GM21786 (cell line): ENCODE results near the gene EIF3I.

Source experiments
- ATAC-seq: cut with Tn5 transposase; IDR thresholded peaks from one replicate; pipeline ENCODE4 v1.9.1; 2021; ENCODE audit not compliant: unreplicated experiment

Gene EIF3I

GRCh38 chr1:32263744-32264143, 41.5 kb downstream of the EIF3I start:
- ATAC-seq: peak; percentile 55

DNA sequence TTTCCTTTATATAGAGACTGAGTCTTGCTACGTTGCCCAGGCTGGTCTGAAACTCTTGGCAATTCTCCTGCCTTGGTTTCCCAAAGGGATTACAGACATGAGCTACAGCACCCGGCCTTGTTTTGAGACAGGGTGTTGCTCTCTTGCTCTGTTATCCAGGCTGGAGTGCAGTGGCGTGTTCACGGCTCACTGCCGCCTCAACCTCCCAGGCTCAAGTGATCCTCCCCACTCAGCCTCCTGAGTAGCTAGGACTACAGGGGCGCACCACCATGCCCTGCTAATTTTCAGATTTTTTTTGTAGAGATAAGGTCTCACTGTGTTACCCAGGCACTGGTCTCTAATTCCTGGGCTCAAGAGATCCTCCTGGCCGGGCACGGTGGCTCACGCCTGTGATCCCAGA, 43.6 kb downstream of the EIF3I start:
- no peak for ATAC-seq

DNA sequence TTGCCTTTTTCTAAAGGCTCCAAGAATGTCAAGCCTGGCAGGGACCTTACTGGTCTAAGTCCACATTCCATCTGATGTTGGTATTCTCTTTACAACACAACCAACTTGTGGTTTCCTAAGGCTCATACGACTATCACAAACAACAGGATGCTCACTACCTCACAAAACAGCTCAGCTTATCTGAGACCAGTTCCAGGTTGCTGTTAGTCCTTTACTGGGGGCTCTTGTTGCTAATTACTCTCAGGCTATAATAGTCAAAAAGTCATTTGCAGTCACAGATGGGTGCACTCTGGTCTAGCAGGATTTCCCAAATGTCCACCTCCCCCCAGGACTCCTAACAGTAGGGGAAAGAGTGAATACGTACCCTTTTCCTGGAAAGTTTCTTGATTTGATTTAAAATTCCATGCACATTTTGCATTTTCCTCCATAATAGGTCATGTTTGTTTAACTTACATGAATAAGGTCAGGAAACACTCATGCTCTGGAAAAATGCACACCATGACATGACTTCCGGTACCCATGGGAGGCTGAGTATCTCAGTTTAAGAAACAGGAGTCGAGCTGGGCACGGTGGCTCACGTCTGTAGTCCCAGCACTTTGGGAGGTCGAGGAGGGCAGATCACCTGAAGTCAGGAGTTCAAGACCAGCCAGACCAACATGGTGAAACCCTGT, 44.8 kb downstream of the EIF3I start:
- ATAC-seq: no peak

- no peak for ATAC-seq
Observed at GRCh38 chr1:32269744-32270143, 47.5 kb downstream of the EIF3I start.

DNA sequence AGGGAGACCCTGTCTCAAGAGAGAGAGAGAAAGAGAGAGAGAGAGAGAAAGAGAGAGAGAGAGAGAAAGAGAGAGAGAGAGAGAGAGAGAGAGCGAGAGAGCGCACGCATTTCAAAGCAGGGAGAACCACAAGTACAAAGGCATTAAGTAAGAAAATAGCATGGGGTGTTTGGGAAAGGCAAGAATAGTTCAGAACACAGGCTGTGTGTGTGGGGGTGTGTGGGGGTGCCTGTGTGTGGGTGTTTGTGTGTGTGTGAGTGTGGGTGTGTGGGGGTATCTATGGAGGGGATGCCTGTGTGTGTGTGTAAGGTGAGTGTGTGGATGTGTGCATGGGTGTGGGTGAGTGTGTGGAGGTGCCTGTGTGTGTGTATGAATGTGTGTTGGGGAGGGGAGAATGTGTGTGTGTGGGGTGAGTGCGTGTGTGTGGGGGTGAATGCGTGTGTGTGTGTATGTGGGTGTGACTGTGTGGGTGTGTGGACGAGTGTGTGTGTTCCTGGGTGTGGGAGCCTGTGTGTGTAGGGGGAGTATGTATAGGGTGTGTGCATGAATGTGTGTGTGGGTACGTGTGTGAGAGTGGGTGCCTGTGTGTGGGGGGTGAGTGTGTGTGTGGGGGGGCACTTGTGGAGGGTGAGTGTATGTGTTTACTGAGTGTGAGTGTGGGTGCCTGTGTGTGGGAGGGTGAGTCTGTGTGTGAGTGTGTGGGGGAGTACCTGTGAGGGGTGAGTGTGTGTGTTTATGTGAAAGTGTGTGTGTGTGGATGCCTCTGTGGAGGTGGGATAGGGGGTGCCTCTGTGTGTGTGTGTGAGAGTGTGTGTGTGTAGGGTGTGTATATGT, 50.6 kb downstream of the EIF3I start:
- ATAC-seq: no peak

DNA sequence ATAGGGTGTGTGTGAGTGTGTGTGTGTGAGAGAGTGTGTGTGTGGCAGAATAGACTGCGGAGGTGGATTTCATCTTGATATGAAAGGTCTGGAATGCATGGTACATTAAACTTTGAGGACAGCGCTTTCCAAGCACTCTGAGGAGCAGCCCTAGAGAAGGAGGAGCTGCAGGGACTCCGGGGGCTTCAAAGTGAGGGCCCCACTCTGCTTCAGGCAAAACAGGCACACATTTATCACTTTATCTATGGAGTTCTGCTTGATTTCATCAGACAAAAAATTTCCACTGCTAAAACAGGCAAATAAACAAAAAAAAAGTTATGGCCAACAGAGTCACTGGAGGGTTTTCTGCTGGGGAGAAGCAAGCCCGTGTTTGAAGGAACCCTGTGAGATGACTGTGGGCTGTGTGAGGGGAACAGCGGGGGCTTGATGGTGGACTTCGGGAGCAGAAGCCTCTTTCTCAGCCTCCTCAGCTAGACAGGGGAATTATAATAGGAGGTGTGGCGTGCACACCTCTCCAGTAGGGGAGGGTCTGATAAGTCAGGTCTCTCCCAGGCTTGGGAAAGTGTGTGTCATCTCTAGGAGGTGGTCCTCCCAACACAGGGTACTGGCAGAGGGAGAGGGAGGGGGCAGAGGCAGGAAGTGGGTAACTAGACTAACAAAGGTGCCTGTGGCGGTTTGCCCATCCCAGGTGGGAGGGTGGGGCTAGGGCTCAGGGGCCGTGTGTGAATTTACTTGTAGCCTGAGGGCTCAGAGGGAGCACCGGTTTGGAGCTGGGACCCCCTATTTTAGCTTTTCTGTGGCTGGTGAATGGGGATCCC, 51.4 kb downstream of the EIF3I start:
- no peak for ATAC-seq

GRCh38 chr1:32274646-32275340, 52.6 kb downstream of the EIF3I start:
- no peak for ATAC-seq

GRCh38 chr1:32275424-32275823, 53.2 kb downstream of the EIF3I start:
- ATAC-seq: no peak

GRCh38 chr1:32276032-32276782, 54.0 kb downstream of the EIF3I start:
- no peak for ATAC-seq
